HFF-Myc (cell line): Measurements from ENCODE around the gene SPIRE1.

Experiments
- DNase-seq: peaks from one replicate; pipeline ENCODE4 v3.0.0-alpha.2; 2011; ENCODE audit warnings: low read depth; ENCODE audit errors: extremely low read depth
- H3K4me3 ChIP-seq: replicated peaks from 2 replicates; pipeline ENCODE4 v1.5.1; 2011; ENCODE audit warnings: low read depth, mild to moderate bottlenecking, control low read depth, low read length
- CTCF ChIP-seq: IDR thresholded peaks from 2 replicates; pipeline ENCODE4 v1.5.1; 2012; ENCODE audit warnings: mild to moderate bottlenecking, low read depth, low read length, control low read depth; ENCODE audit errors: missing control alignments

Gene SPIRE1

GRCh38 chr18:12406371-12407111 lies 251.4 kb downstream of the SPIRE1 start:
- TF ChIP-seq CTCF = no peak
- no peak for DNase-seq
- no peak overlapping the region for H3K4me3 ChIP-seq

GRCh38 chr18:12405066-12405465 lies 252.8 kb downstream of the SPIRE1 start:
- no peak for TF ChIP-seq CTCF
- no peak overlapping the region for H3K4me3 ChIP-seq
- DNase-seq = no peak

GRCh38 chr18:12403601-12404506 lies 254.1 kb downstream of the SPIRE1 start:
- TF ChIP-seq CTCF = no peak
- peak; percentile 60 for DNase-seq
- no peak overlapping the region for H3K4me3 ChIP-seq

- TF ChIP-seq CTCF = no peak
- DNase-seq = no peak
- no peak overlapping the region for H3K4me3 ChIP-seq
Observed at GRCh38 chr18:12401881-12402280, 256.0 kb downstream of the SPIRE1 start.

- DNase-seq = no peak
- no peak overlapping the region for H3K4me3 ChIP-seq
Observed at GRCh38 chr18:12399231-12399630, 258.7 kb downstream of the SPIRE1 start.

GRCh38 chr18:12398625-12399024 lies 259.3 kb downstream of the SPIRE1 start:
- no peak overlapping the region for H3K4me3 ChIP-seq
- DNase-seq = no peak
- no peak for TF ChIP-seq CTCF

More at GRCh38 chr18:12399231-12399630, 258.7 kb downstream of the SPIRE1 start:
- TF ChIP-seq CTCF = no peak
